ENCODE data around the gene ANAPC16. TPM values are rescaled to one million over a fixed set of nuclear protein-coding genes. Genes with fewer than 3 reads are reported as not detected.

Gene ANAPC16
- polyA plus RNA-seq = 90.7 and 91.8 TPM in 2 replicates

DNA sequence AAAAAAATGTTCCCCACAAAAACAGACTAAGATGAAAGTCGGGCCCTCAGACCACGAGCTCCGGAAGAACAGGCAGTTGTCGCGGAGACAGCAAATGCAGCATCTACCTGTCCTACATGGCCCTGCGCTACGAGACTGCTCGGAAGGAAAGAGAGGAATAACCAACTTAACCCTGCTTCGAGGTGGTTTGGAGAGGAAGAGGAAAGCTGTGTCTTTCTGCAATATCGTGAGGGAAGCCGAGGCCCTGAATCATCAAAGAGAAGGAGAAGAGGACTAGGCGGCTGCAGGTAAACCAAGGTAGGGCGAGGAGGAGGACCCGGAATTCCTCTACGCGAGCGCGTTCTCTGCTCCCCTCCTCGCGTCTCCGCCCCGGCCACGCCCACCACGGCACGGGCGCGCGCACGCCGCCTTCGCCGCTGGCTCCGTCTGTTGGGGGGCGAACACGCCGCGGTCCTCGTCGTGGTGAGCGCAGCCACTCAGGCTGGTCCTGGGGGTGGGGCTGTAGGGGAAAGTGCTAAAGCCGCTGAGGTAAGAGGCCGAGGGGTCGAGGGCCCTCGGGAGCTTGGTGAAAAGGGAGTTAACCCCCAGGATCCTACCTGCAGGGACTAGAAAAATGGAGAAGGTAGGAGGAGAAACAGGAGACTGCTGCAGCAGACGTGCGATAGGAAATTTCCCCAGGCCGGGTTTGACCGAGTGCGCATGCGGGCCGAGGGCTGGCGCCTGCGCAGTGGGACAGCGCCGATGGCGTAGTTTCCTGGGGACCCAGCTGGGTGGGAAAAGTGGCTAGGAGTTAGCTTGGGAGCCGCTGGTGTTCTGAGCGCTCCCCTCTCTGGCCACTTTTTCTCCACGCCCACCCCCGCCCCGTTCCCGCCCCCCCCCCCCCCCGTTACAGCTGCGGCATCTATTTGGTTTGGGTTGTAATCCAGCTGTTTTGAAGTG is at the start of gene ANAPC16, which contains the start of gene ASCC1:
Gene ANAPC16, plus strand, starts transcription at position 402 of the 939 bp plus-strand sequence. CDS start 7,903 bp downstream, outside the sequence.
Gene ASCC1, minus strand, starts transcription at position 666 of the 939 bp plus-strand sequence. CDS start 2,978 bp downstream, outside the sequence.

DNA sequence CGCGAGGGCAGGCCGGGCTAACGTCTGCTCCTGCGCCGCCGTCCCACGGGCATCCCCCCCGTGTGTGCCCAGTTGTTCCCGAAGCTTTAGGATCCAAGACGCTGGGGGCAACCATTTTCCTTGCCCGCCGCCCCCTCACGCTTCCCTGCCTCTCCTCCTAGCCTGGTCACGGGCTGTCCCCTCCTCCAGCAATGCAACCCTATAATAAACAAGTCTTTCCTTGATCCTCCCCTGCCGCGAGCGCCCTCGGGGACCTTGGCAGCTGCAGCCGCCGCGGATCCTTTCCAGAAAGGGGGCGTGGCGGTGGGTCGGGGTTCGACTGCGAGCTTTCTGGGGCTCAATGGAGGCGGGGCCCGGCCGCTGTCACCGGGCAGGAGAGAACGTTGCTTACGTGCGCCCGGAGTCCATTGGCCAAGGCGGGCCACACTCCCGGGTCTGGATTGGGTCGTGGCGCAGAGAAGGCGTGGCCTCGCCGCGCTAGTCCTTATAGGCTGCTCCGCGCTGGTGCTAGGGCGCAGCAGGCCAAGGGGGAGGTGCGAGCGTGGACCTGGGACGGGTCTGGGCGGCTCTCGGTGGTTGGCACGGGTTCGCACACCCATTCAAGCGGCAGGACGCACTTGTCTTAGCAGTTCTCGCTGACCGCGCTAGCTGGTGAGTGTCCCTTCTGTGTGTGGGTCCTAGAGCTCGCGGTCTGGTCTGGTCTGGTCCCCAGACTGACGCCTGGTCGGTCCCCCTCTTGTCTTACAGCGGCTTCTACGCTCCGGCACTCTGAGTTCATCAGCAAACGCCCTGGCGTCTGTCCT is 57.8 kb downstream of the ANAPC16 start, which contains the start of gene DDIT4:
Gene DDIT4, plus strand, starts transcription at position 515 of the 803 bp plus-strand sequence. CDS start 293 bp downstream, outside the sequence.

Other genes starting within 250 kb of the ANAPC16 start
- 71.1 and 128 TPM in 2 replicates for gene SPOCK2, start 127.5 kb upstream of the ANAPC16 start, polyA plus RNA-seq
- 26.6 and 45.9 TPM in 2 replicates for gene ASCC1, start 264 bp downstream of the ANAPC16 start, polyA plus RNA-seq
- gene DDIT4, start 57.9 kb downstream of the ANAPC16 start, polyA plus RNA-seq = 0.55 and 0.98 TPM in 2 replicates
- gene DNAJB12, start 138.9 kb downstream of the ANAPC16 start, polyA plus RNA-seq = 3.9 and 11.6 TPM in 2 replicates

All from Purkinje cell (primary cell).